K562 (cell line): ENCODE results near the gene ST14. TPM values are rescaled to one million over a fixed set of nuclear protein-coding genes. Genes with fewer than 3 reads are reported as not detected.
A peak's percentile ranks its signal among the peaks of the same experiment; 100 is the strongest.

ENCODE experiments used
- ATF7 ChIP-seq: fragments of 450-650 bp; IDR thresholded peaks from 2 replicates; pipeline ENCODE4 v1.7.1; 2014; ENCODE audit warnings: mild to moderate bottlenecking, moderate library complexity
- CBX8 ChIP-seq: fragments of 200-600 bp; sonication (generic); IDR thresholded peaks from 2 replicates; pipeline ENCODE4 v1.6.1; 2012; ENCODE audit warnings: borderline replicate concordance, mixed run types, low read depth, mild to moderate bottlenecking, moderate library complexity, mixed read lengths, low read length, control low read depth, inconsistent platforms; ENCODE audit not compliant: poor library complexity, severe bottlenecking; ENCODE audit errors: extremely low read depth
- DPF2 ChIP-seq: fragments of 450-650 bp; IDR thresholded peaks from 2 replicates; pipeline ENCODE4 v1.6.1; 2016
- ETV6 ChIP-seq, 3 experiments: fragments of 150-350 bp in 1 of 3; sonication (generic) in 1 of 3; formaldehyde crosslinking in 1 of 3; IDR thresholded peaks; 2 replicates each; pipeline versions ENCODE4 v1.6.1 to v1.8.0; 2014 to 2022; ENCODE audit warnings: borderline replicate concordance in 2 of 3, low read depth in 2 of 3, antibody characterized with exemption in 1 of 3, low read length in 1 of 3, mild to moderate bottlenecking in 1 of 3, missing genetic modification reagents in 1 of 3
- JUN ChIP-seq, 2 experiments: sonication (generic) in 1 of 2; formaldehyde crosslinking in 1 of 2; IDR thresholded peaks; 2 replicates each; pipeline versions ENCODE4 v1.6.1 to v1.8.0; 2012 to 2022; ENCODE audit warnings: borderline replicate concordance in 2 of 2, mild to moderate bottlenecking in 2 of 2, improper control_type of control experiment in 1 of 2, low read depth in 1 of 2, low read length in 1 of 2, missing genetic modification reagents in 1 of 2
- JUND ChIP-seq, 2 experiments: IDR thresholded peaks; 2 replicates in 1 of 2; 3 replicates in 1 of 2; pipeline ENCODE4 v1.6.1; 2011; ENCODE audit warnings: borderline replicate concordance in 2 of 2, low read depth in 2 of 2, low read length in 2 of 2, improper control_type of control experiment in 1 of 2, missing biosample characterization in 1 of 2, missing genetic modification characterization in 1 of 2, missing genetic modification reagents in 1 of 2
- KDM1A ChIP-seq, 2 experiments: fragments of 450-650 bp; IDR thresholded peaks; 2 replicates each; pipeline ENCODE4 v1.6.1; 2016; ENCODE audit warnings: mild to moderate bottlenecking in 2 of 2
- KLF1 ChIP-seq: fragments of 450-650 bp; IDR thresholded peaks from 2 replicates; pipeline ENCODE4 v1.6.1; 2016; ENCODE audit warnings: missing genetic modification characterization, missing compliant biosample characterization
- NFYB ChIP-seq: IDR thresholded peaks from 2 replicates; pipeline ENCODE4 v1.6.1; 2011; ENCODE audit warnings: mild to moderate bottlenecking, moderate library complexity; ENCODE audit not compliant: insufficient read length; ENCODE audit errors: extremely low read depth
- RFX5 ChIP-seq: IDR thresholded peaks from 2 replicates; pipeline ENCODE4 v1.6.1; 2011; ENCODE audit warnings: low read depth, mild to moderate bottlenecking, improper control_type of control experiment, low read length
- SAFB ChIP-seq: fragments of 200-400 bp; formaldehyde crosslinking; IDR thresholded peaks from 2 replicates; pipeline ENCODE4 v1.6.1; 2017; ENCODE audit warnings: low read depth, low read length, borderline replicate concordance
- SRSF9 ChIP-seq: fragments of 200-400 bp; formaldehyde crosslinking; IDR thresholded peaks from 2 replicates; pipeline ENCODE4 v1.6.1; 2017; ENCODE audit warnings: low read depth, low read length, borderline replicate concordance
- ZC3H8 ChIP-seq: fragments of 450-650 bp; IDR thresholded peaks from 2 replicates; pipeline ENCODE4 v1.6.1; 2017
- ZNF212 ChIP-seq: fragments of 450-650 bp; formaldehyde crosslinking; IDR thresholded peaks from 2 replicates; pipeline ENCODE4 v1.4.0; 2020; ENCODE audit warnings: mild to moderate bottlenecking
- ZNF766 ChIP-seq: fragments of 200-800 bp; sonication (Bioruptor generic); conservative IDR thresholded peaks from 2 replicates; pipeline ENCODE4 v1.6.1; 2016; ENCODE audit warnings: missing genetic modification characterization, missing compliant biosample characterization
- polyA plus RNA-seq, 8 experiments: library from polyadenylated mRNA; depleted of rRNA in 4 of 8; stranded (reverse) in 5 of 8; unstranded in 3 of 8; fragments of >200 nt; fragmentation: Nextera tagmentation in 2 of 8; fragmentation: Illumina TruSeq in 1 of 8; extraction: Ambion mirVana in 2 of 8; extraction: Trizol in 1 of 8; gene quantifications; 2 replicates each; pipeline versions ENCODE4 v1.2.1 to v1.2.3, GENCODE V29; 2011 to 2014; ENCODE audit warnings: inconsistent platforms in 1 of 8, missing spikeins in 1 of 8
- total RNA-seq, 7 experiments: library from RNA; depleted of rRNA in 6 of 7; stranded (reverse); fragments of >200 nt in 6 of 7; fragmentation: Illumina TruSeq in 2 of 7; extraction: Trizol in 2 of 7; gene quantifications; 2 replicates each; pipeline versions ENCODE4 v1.2.1 to v1.2.3, GENCODE V29; 2011 to 2021; ENCODE audit warnings: low replicate concordance in 1 of 7
- TF ChIP-seq, protein P1 (sequence below), 2 experiments: fragments of 450-650 bp in 1 of 2; sonication (generic) in 1 of 2; formaldehyde crosslinking in 1 of 2; IDR thresholded peaks in 1 of 2; conservative IDR thresholded peaks in 1 of 2; 2 replicates each; pipeline versions ENCODE4 v1.6.1 to v1.8.1; 2016 to 2023; ENCODE audit warnings: mild to moderate bottlenecking in 2 of 2, moderate library complexity in 2 of 2, inconsistent platforms in 1 of 2, missing genetic modification reagents in 1 of 2
- TF ChIP-seq, protein P2 (sequence below): sonication (generic); formaldehyde crosslinking; IDR thresholded peaks from 2 replicates; pipeline ENCODE4 v1.8.0; 2023; ENCODE audit warnings: missing genetic modification reagents, mild to moderate bottlenecking, borderline replicate concordance

Gene ST14
- total and polyA plus RNA-seq, 9 of the 15 experiments (the other 6 are each of a cell fraction or from before 2014, with no cell fraction given), result 0.08 to 0.20 TPM; not detected in 7

DNA sequence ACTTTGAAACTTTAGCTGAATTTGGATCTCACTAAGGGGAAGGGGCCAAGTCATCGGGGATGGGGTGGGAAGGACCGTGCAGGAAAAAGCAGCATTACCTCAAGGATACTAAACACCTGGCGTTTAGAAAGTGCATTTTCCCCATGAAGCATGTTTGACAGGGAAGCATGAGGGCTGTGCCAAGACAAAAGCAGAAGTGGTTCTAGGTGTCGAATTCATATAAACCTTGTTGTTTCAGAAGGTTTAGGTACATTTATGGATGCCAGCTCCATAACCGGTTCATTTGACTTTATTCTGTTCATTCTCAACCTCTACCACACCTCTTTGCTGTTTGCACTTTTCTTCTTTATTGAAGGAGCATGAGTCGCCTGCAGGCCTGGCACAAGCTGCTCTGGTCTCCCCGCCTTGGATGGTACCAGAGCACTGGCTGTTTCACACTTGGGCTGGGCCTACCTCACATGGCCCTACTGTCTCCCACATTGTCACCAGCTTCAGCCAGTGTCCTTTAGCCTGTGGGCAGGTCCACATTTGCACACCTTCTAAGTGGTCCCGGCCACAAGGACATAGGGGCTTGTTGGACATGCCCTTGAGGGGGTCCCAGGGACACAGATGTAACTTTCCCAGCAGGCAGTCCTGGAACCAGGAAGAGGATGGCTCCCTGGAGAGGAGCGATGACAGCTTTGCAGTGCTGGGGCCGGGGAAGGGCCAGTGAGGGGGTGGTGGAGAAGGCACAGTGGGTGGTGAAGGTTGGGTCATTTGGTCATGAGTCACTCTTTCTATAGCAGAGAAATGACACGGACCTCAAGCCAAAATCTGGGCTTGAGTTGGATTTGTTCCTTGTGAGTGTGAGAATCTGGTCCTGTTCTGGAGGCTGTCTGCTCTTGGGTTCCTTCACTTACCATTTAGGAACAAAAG is 3.2 kb upstream of the ST14 start (continued):
- no peak for TF ChIP-seq ZC3H8
- TF ChIP-seq JUN (IDR thresholded peaks at IDR 0.05; ENCODE audit: borderline replicate concordance, low read depth, low read length), result peak; percentile 51; the same call in 1 of the 2 replicates
- TF ChIP-seq JUN (CRISPR knock-in tag; IDR thresholded peaks at IDR 0.05; ENCODE audit: borderline replicate concordance), result no peak
- no peak for TF ChIP-seq ATF7
- TF ChIP-seq, protein P1, sequence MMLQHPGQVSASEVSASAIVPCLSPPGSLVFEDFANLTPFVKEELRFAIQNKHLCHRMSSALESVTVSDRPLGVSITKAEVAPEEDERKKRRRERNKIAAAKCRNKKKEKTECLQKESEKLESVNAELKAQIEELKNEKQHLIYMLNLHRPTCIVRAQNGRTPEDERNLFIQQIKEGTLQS (IDR thresholded peaks at IDR 0.05), result peak; percentile 64
- TF ChIP-seq, protein P1 (CRISPR knock-in tag; conservative IDR thresholded peaks at IDR 0.05), result no peak
- TF ChIP-seq CBX8, result no peak
- no peak for TF ChIP-seq SRSF9
- no peak for TF ChIP-seq DPF2
- TF ChIP-seq ZNF212 (CRISPR knock-in tag), result no peak
- TF ChIP-seq KLF1 (tag), result no peak
- no peak for TF ChIP-seq RFX5
- peak; percentile 52; the same call in 1 of the 2 replicates for TF ChIP-seq JUND (IDR thresholded peaks at IDR 0.05; ENCODE audit: borderline replicate concordance, low read depth, low read length)
- no peak for TF ChIP-seq JUND (tag; IDR thresholded peaks at IDR 0.05; ENCODE audit: borderline replicate concordance, low read depth, low read length)
- TF ChIP-seq ZNF766 (CRISPR knock-in tag), result no peak
- TF ChIP-seq ETV6 (IDR thresholded peaks at IDR 0.05; ENCODE audit: borderline replicate concordance in 1 of 2, low read depth in 2 of 2, low read length in 1 of 2), result no peak
- no peak for TF ChIP-seq ETV6 (CRISPR knock-in tag; IDR thresholded peaks at IDR 0.05; ENCODE audit: borderline replicate concordance)
- TF ChIP-seq, protein P2, sequence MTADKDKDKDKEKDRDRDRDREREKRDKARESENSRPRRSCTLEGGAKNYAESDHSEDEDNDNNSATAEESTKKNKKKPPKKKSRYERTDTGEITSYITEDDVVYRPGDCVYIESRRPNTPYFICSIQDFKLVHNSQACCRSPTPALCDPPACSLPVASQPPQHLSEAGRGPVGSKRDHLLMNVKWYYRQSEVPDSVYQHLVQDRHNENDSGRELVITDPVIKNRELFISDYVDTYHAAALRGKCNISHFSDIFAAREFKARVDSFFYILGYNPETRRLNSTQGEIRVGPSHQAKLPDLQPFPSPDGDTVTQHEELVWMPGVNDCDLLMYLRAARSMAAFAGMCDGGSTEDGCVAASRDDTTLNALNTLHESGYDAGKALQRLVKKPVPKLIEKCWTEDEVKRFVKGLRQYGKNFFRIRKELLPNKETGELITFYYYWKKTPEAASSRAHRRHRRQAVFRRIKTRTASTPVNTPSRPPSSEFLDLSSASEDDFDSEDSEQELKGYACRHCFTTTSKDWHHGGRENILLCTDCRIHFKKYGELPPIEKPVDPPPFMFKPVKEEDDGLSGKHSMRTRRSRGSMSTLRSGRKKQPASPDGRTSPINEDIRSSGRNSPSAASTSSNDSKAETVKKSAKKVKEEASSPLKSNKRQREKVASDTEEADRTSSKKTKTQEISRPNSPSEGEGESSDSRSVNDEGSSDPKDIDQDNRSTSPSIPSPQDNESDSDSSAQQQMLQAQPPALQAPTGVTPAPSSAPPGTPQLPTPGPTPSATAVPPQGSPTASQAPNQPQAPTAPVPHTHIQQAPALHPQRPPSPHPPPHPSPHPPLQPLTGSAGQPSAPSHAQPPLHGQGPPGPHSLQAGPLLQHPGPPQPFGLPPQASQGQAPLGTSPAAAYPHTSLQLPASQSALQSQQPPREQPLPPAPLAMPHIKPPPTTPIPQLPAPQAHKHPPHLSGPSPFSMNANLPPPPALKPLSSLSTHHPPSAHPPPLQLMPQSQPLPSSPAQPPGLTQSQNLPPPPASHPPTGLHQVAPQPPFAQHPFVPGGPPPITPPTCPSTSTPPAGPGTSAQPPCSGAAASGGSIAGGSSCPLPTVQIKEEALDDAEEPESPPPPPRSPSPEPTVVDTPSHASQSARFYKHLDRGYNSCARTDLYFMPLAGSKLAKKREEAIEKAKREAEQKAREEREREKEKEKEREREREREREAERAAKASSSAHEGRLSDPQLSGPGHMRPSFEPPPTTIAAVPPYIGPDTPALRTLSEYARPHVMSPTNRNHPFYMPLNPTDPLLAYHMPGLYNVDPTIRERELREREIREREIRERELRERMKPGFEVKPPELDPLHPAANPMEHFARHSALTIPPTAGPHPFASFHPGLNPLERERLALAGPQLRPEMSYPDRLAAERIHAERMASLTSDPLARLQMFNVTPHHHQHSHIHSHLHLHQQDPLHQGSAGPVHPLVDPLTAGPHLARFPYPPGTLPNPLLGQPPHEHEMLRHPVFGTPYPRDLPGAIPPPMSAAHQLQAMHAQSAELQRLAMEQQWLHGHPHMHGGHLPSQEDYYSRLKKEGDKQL (CRISPR knock-in tag), result no peak
- no peak for TF ChIP-seq NFYB
- TF ChIP-seq KDM1A (IDR thresholded peaks at IDR 0.05), result 0 out of 4 replicates have a peak, but pooled peaks of 1 of the 2 experiments have one; percentile 10
- TF ChIP-seq SAFB, result no peak
- TF ChIP-seq, all 486 proteins: peak for 7
